Progenitor cell of endocrine pancreas (in vitro differentiated cells): ENCODE measurements around the gene UIMC1. TPM values are rescaled to one million over a fixed set of nuclear protein-coding genes. Genes with fewer than 3 reads are reported as not detected.

Experiments used
- DNase-seq: peaks from one replicate; pipeline ENCODE4 v3.0.0; 2021; ENCODE audit warnings: low spot score; ENCODE audit not compliant: unreplicated experiment
- H3K27ac Mint-ChIP-seq: 2 replicates; pipeline ENCODE4 v1.8.0; 2021; ENCODE audit warnings: mild to moderate bottlenecking, moderate library complexity, mixed read lengths
- H3K27me3 Mint-ChIP-seq: 2 replicates; pipeline ENCODE4 v1.8.0; 2021; ENCODE audit warnings: mixed read lengths
- H3K36me3 Mint-ChIP-seq: 2 replicates; pipeline ENCODE4 v1.8.0; 2022; ENCODE audit warnings: mixed read lengths; ENCODE audit not compliant: insufficient read depth
- H3K4me1 Mint-ChIP-seq: 2 replicates; pipeline ENCODE4 v1.8.0; 2021; ENCODE audit warnings: low read depth, mixed read lengths
- H3K4me3 Mint-ChIP-seq: 2 replicates; pipeline ENCODE4 v1.8.0; 2021; ENCODE audit warnings: low read depth, mild to moderate bottlenecking, moderate library complexity, mixed read lengths
- H3K9me3 Mint-ChIP-seq: 2 replicates; pipeline ENCODE4 v1.8.0; 2021; ENCODE audit warnings: low read depth, mixed read lengths
- total RNA-seq: library from RNA; stranded (reverse); gene quantifications from 2 replicates; pipeline ENCODE4 v1.2.1, GENCODE V29; 2021
- TF ChIP-seq, protein P1 (sequence below): fragments of 200-600 bp; sonication (generic); IDR thresholded peaks from one replicate; pipeline ENCODE4 v1.5.0; 2021; ENCODE audit warnings: antibody characterized with exemption, mild to moderate bottlenecking; ENCODE audit not compliant: unreplicated experiment

The UIMC1 gene
- total RNA-seq, 1 donor from 2014 or later: 47.4 TPM

DNA sequence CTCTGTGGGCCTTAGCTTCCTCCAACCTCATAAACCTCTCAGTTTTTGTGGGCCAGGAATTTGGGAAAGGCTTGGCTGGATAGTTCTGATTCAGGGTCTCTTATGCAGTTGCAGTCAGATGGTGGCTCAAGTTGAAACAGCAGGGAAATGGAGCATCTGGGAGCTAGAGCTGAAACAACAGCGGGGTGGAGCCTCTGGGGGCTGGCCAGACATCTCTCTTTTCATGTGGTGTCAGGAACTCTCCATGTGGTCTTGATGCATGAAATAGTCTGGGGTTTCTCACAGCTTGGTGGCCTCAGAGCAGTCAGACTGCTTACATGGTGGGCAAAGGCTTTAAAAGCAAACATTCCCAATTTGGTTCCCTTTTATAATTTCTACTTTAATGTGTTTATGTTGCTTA lies 29.4 kb upstream of the UIMC1 start:
- no peak overlapping the region for H3K27ac Mint-ChIP-seq
- peaks cover 10% of the 10 kb centered on the region for H3K36me3 Mint-ChIP-seq
- H3K4me3 Mint-ChIP-seq: no peak overlapping the region
- DNase-seq: no peak
- TF ChIP-seq, protein P1, sequence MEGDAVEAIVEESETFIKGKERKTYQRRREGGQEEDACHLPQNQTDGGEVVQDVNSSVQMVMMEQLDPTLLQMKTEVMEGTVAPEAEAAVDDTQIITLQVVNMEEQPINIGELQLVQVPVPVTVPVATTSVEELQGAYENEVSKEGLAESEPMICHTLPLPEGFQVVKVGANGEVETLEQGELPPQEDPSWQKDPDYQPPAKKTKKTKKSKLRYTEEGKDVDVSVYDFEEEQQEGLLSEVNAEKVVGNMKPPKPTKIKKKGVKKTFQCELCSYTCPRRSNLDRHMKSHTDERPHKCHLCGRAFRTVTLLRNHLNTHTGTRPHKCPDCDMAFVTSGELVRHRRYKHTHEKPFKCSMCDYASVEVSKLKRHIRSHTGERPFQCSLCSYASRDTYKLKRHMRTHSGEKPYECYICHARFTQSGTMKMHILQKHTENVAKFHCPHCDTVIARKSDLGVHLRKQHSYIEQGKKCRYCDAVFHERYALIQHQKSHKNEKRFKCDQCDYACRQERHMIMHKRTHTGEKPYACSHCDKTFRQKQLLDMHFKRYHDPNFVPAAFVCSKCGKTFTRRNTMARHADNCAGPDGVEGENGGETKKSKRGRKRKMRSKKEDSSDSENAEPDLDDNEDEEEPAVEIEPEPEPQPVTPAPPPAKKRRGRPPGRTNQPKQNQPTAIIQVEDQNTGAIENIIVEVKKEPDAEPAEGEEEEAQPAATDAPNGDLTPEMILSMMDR: no peak
- no peaks in the 10 kb centered on the region for H3K27me3 Mint-ChIP-seq
- no peaks in the 10 kb centered on the region for H3K9me3 Mint-ChIP-seq
- H3K4me1 Mint-ChIP-seq: no peaks in the 10 kb centered on the region

DNA sequence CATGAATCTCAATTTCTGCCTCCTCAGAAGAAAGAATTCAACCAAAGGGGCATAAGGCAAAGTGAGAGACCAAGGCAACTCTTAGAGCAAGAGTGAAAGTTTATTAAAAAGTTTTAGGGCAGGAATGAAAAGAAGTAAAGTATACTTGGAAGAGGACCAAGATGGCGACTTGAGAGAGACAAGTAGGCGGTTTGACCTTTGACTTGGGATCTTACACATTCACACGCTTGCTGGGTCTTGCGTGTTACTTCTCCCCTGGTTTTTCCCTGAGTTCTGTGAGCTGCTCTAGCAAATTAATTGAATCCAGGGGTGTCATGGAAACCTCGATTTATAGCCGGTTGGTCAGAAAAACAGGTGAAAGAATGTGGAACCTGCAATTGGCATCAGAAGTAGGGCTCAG lies 22.9 kb upstream of the UIMC1 start:
- Mint-ChIP-seq H3K4me3 (no peak overlapping the region), H3K9me3 (no peaks in the 10 kb centered on the region), H3K27me3 (no peaks in the 10 kb centered on the region), H3K27ac (no peak overlapping the region), H3K36me3 (peaks cover 20% of the 10 kb centered on the region), H3K4me1 (peaks cover 5% of the 10 kb centered on the region)
- no peak for DNase-seq
- TF ChIP-seq, protein P1: no peak

DNA sequence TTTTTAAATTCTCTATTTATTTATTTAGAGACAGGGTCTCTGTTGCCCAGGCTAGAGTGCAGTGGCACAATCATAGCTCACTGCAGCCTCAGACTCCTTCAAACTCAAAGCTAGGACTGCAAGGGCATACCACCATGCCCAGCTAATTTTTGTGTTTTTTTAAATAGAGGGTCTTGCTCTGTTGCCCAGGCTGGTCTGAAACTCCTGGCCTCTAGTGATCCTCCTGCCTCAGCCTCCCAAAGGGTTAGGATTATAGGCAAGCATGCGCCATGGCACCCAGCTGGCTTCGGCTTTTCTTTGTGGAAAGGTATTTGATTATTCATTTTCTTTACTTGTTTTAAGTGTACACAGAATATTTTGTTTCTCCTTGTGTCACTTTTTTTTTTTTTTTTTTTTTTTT lies 21.1 kb upstream of the UIMC1 start:
- TF ChIP-seq, protein P1: no peak
- no peak overlapping the region for H3K27ac Mint-ChIP-seq
- H3K4me1 Mint-ChIP-seq: peaks cover 14% of the 10 kb centered on the region
- H3K36me3 Mint-ChIP-seq: peaks cover 18% of the 10 kb centered on the region
- no peaks in the 10 kb centered on the region for H3K9me3 Mint-ChIP-seq
- H3K4me3 Mint-ChIP-seq: no peak overlapping the region
- no peak for DNase-seq
- no peaks in the 10 kb centered on the region for H3K27me3 Mint-ChIP-seq

DNA sequence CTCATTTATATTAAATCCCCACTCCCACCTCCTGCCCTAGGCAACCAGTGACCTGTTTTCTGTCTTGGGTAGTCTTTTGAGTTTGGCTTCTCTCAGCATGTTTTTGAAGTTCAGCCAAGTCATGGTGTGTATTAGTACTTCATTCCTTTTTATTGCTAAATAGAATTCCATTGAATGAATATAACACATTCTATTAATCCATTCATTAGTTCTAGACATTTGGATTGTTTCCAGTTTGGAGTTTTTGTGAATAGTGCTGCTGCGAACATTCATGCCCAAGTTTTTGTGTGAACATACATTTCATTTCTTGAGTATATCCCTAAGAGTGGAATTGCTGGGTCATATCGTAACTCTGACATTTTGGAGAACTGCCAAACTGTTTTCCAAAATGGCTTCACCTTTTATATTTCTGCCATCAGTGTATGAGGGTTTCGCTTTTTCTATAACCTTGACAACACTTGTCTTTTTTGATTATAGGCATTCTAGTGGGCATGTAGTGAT lies 18.6 kb upstream of the UIMC1 start:
- no peaks in the 10 kb centered on the region for H3K9me3 Mint-ChIP-seq

DNA sequence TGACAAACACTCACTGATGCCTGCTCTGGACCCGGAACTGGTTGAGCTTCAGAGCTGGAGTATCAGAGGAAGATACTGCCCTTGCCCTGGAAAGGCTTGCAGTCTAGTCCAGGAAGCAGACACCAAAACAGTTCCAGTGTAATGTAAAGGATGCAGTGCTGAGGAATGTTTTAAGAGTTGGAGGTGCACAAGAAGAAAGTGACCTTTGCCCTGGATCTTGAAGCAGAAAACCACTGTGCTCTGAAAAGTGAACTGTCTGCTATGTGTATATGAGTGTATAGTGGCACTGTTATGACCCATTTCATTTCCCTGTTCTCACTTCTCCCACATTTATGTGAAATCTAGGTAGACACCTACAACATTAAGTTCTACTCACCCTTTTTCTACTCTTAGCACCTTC lies 18.0 kb upstream of the UIMC1 start:
- no peaks in the 10 kb centered on the region for H3K27me3 Mint-ChIP-seq
- DNase-seq: no peak
- H3K4me3 Mint-ChIP-seq: peak overlapping the region; percentile 55
- no peaks in the 10 kb centered on the region for H3K9me3 Mint-ChIP-seq
- TF ChIP-seq, protein P1: no peak
- peak overlapping the region; percentile 65 for H3K27ac Mint-ChIP-seq
- peaks cover 9% of the 10 kb centered on the region for H3K36me3 Mint-ChIP-seq
- H3K4me1 Mint-ChIP-seq: peaks cover 16% of the 10 kb centered on the region

More for the DNA sequence above, 18.6 kb upstream of the UIMC1 start:
- Mint-ChIP-seq H3K27me3 (no peaks in the 10 kb centered on the region), H3K27ac (no peak overlapping the region), H3K4me1 (peaks cover 16% of the 10 kb centered on the region), H3K4me3 (no peak overlapping the region), H3K36me3 (peaks cover 10% of the 10 kb centered on the region)
- TF ChIP-seq, protein P1: no peak
- DNase-seq: no peak
